Astrocyte (in vitro differentiated cells and primary cell): Measurements from ENCODE around the gene DUSP6.

ENCODE experiments used
- EZH2 ChIP-seq: IDR thresholded peaks from 2 replicates; pipeline ENCODE4 v1.6.1; 2012; ENCODE audit warnings: mild to moderate bottlenecking, low read length, inconsistent platforms; ENCODE audit not compliant: insufficient read depth
- TF ChIP-seq, protein P1 (sequence below): IDR thresholded peaks from 2 replicates; pipeline ENCODE4 v1.5.1; 2011; ENCODE audit warnings: low read depth, mild to moderate bottlenecking, inconsistent platforms, low read length, moderate library complexity; ENCODE audit not compliant: insufficient read depth

DNA sequence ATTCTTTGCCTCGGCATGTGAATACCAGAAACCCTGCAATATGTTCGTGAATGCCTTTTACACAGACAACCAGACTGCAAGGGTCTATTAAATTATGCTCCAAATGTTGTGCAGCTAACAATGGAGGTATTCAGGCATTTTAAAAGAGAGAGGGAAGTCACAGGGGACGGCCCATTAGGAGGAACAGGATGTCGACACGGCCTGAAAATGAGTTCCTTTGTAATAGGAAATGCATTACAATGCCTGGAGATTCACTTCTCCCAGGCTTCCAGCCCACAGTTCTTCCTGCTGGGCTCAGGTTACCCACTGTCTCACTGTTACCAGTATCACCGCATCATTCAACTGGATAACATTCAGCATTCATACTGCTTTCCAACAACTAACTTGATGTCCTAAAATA lies 2.5 kb downstream of the DUSP6 start:
- TF ChIP-seq, protein P1, sequence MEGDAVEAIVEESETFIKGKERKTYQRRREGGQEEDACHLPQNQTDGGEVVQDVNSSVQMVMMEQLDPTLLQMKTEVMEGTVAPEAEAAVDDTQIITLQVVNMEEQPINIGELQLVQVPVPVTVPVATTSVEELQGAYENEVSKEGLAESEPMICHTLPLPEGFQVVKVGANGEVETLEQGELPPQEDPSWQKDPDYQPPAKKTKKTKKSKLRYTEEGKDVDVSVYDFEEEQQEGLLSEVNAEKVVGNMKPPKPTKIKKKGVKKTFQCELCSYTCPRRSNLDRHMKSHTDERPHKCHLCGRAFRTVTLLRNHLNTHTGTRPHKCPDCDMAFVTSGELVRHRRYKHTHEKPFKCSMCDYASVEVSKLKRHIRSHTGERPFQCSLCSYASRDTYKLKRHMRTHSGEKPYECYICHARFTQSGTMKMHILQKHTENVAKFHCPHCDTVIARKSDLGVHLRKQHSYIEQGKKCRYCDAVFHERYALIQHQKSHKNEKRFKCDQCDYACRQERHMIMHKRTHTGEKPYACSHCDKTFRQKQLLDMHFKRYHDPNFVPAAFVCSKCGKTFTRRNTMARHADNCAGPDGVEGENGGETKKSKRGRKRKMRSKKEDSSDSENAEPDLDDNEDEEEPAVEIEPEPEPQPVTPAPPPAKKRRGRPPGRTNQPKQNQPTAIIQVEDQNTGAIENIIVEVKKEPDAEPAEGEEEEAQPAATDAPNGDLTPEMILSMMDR = no peak
- TF ChIP-seq EZH2 = no peak
